Testis (tissue), 2 donors: Measurements from ENCODE around the gene RAMP1.

ENCODE experiments used
- POLR2A ChIP-seq: fragments of 450-650 bp; IDR thresholded peaks from one replicate; pipeline ENCODE4 v1.6.1; 2017; ENCODE audit warnings: antibody characterized with exemption, mild to moderate bottlenecking, moderate library complexity
- TF ChIP-seq, protein P1 (sequence below), 3 experiments: fragments of 450-650 bp in 2 of 3; fragments of 200-600 bp in 1 of 3; sonication (generic) in 1 of 3; IDR thresholded peaks; one replicate each; pipeline ENCODE4 v1.5.1; 2016 to 2019; ENCODE audit warnings: antibody characterized with exemption in 3 of 3, mild to moderate bottlenecking in 2 of 3, moderate library complexity in 1 of 3

DNA sequence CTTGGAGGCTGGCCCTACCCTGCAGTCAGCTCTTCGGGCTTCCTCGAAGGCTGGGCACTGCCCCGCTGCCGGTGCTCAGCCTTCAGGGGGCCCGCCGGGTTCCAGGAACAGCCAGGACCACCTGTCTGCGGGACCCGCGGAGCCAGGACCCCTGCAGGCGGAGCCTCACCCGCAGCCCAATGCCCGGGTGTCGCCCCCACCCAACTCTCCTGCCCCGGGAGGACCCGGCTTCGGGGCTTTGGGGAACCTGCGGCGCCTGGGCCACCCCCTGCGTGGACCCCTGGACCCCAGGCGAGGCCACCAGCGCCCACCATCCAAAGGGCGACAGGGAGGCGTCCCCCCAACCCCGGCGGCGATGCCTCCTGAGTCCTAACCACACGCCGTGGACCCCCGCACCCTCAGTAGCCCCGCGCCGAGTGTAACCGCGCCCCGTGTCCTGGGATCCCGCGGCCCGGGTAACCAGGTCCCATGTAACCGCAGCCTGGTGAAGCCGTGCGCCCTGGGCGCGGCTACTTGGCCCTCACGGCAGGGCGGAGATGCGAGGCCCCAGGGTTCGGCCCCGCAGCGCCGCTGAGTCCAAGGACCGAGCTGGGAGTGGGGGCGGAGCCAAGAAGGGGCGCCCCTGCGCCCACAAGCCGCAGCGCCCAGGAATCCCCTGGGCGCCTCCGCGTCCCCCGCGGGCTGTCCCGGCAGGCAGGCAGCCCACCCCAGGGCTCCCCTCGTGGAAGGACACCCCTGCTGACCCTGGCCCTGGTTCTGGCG, 96.4 kb downstream of the RAMP1 start:
- TF ChIP-seq POLR2A = no peak
- TF ChIP-seq, protein P1, sequence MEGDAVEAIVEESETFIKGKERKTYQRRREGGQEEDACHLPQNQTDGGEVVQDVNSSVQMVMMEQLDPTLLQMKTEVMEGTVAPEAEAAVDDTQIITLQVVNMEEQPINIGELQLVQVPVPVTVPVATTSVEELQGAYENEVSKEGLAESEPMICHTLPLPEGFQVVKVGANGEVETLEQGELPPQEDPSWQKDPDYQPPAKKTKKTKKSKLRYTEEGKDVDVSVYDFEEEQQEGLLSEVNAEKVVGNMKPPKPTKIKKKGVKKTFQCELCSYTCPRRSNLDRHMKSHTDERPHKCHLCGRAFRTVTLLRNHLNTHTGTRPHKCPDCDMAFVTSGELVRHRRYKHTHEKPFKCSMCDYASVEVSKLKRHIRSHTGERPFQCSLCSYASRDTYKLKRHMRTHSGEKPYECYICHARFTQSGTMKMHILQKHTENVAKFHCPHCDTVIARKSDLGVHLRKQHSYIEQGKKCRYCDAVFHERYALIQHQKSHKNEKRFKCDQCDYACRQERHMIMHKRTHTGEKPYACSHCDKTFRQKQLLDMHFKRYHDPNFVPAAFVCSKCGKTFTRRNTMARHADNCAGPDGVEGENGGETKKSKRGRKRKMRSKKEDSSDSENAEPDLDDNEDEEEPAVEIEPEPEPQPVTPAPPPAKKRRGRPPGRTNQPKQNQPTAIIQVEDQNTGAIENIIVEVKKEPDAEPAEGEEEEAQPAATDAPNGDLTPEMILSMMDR (IDR thresholded peaks at IDR 0.05) = no peak
